ENCODE data around the gene FAM241A.
A peak's percentile ranks its signal among the peaks of the same experiment; 100 is the strongest.
"Not testable (repeated sequence)": the region's sequence is repeated elsewhere in the genome, so short reads cannot be mapped to it uniquely, and the experiment has no call there.

The FAM241A gene

DNA sequence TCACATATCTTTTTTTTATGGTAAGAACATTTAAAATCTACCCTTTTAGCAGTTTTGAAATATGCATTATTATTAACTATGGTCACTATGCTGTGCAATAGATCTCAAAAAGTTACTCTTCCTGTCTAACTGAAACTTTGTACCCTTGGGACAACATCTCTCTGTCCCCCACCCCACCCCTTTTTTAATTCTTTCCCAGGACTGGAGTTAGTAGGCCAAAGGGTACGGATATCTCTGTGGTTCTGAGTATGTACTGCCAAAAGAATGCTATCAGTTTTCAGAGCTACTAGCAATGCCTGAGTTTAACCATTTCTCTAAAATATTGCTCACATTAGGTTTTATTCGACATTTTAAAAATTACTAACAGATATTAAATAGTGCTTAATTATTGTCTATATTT lies 4.7 kb upstream of the FAM241A start:
- DNase-seq, result no peak

DNA sequence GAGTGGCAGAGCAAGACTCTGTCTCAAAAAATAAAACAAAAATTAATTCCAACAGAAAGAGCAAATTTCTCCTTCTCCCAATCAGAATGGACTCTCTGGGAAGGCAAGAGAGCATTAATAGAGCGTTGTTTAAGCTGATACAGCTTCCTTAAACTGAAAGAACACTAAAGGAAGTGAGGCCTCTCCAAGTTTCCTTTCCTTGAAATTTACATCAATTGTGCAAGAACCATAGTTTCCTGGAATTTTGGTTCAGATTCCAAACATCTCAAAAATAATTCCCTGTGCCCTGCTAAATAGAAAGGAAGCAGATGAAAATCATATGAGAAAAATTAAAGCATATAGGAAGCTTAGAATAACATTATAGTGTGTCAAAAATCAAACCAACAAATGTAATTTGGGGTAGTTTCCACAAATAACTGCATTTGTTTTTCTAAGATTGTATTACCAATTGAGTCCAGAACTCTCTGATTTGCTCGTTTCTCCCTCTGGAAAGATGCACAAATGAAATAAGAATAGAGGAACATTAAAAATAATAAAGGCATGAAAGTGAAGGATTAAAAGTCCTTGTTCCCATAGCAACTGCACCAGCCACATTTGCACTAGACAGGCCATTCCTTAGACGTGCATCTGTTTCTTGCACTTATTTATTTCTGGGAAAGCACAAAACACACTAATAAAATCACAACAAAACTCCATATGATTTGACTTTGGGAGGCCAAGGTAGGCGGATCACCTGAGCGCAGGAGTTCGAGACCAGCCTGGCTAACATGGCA lies 3.7 kb upstream of the FAM241A start:
- DNase-seq, result no peak

DNA sequence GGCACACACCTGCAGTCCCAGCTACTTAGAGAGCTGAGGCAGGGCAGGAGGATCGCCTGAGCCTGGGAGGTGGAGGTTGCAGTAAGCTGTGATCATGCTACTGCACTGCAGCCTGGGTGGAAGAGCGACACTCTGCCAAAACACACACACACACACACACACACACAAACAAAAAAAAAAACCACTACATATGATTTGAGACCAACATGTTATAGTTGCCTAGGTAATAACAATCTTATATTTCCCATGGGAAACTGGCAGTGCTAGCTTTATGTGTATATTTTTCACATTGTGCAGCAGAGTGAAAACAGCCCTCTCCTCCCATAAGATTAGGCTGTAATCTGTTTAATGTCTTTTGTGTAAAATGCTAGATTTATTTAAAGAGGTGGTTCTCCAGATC lies 3.1 kb upstream of the FAM241A start:
- no peak for DNase-seq

DNA sequence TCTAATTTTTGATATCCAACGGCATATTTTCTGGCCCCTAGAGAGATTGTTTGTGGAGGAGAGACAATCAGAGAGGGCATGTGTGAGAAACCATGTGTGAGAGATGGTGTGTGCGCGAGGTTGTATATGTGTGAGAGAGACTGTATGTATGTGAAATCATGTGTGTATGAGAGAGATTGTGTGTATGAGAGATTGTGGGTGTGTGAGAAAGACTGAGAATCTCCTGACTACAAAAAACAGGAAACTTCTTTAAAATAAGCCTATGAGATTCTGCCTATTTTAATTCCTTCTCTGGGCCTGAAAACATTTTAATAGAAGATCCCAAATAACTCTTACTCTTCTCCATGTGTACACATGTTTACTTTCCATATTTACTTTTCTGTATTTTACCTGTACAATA lies 1.5 kb upstream of the FAM241A start:
- no peak for DNase-seq

DNA sequence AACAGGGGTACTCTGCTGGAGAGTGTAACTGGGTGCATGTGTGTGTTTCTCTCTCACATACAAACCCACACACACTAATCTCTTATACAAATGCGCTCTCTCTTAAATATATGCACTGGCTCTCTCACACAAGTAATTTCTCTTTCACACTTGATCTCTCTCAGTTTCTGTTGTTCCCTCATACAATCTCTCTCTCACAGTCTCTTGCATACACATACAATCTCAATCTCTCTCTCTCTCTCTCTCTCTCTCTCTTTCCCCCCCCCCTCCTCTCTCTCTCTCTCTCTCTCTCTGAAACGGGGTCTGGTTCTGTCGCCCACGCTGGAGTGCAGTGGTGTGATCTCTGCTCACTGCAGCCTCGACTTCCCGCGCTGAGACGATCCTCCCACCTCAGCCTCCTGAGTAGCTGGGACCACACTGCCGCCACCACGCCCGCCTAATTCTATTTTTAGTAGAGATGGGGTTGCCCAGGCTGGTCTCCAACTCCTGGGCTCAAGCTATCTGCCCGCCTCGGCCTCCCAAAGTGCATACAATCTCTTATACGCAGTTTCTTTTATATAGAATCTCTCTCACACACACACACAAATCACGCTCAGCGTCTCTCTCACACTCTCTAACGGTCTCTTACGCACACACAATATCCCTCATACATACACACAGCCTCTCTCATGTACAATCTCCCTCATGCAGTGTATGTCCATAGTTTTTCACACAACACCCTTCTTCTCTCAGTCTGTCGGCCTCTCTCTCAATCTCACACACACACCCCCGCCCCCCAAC lies 518 bp upstream of the FAM241A start:
- DNase-seq, result no peak

DNA sequence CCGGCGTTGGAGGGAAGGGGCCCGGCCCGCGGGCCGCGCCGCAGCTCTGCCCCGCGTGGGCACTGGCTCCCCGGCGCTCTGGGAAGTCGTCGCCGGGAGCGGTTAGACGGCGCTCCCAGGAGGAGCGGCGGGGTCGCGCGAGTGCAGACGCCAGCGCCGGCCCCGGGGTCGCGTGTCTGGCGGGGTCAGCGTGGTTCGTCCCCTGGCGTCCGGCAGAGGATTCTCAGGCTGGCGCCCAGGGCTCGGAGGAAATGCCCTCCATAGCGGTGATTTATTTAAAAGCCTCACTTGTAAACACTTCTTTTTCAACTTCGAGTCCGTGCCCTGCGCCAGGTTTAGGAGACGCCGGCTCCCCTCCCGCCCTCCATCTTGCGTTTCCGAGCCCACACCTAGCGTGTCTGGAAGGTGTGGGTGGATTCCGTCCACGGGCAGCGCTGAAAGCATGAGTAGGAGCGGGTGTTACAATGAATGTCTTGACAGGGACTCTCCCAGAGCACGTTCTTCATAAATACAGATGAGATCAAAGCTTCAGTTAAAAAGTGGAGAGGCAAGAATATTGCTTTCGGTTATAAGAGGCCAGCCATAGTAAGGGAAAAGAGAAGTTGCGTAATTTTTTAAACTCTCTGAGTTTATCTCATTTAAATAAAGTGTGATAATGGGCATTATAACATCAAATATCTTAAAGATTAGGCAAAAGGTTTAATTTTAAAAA lies 692 bp downstream of the FAM241A start:
- peak; percentile 52 for DNase-seq

DNA sequence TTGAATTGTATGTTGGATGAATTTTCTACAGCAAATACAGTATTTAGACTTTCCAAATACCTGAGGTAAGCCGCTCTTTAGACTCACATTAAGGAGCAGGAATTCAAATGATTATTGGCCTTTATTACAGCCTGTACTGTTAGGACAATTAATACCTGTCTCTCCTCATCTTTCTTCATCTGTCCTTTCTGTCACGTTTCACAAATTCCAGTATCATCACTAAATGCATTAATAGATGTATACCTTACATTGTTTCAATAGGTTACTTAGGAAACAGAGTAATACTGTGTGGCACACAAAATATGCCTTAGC lies 1.2 kb downstream of the FAM241A start:
- DNase-seq, result no peak

DNA sequence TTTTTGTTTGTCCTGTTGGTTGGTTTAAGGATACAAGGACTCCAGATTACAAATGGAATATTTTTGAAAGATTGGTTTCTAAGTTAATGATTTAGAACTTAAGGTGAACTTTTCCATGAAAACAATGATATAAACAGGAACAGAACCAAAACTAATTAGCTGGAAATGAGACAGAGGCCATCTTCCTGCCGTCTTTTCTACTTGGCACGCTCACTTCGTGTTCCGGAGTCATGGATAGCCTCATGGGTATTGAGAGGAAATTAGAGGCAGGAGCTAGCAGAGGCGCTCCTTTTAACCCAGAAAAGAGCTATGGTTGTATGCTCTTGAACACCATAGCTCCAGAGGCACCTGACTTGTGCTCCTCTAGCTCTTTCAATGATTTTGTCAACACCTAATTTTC lies 2.4 kb downstream of the FAM241A start:
- no peak for DNase-seq

DNA sequence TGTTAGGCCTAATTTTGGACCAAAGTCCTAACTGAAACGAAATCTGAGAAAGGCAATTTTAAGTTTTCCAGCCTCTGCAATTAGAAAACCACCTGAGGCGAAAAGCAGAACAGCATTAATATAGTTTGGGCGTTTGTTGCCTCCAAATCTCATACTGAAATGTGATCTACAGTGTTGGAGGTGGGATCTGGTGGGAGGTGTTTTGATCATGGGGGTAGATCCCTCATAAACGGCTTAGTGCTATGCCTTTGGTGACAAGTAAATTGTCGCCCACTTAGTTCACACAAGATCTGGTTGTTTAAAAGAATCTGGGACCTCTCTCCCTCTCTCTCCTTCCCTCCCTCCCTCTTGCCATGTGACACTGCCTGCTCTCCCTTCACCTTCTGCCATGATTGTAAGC lies 5.7 kb downstream of the FAM241A start:
- DNase-seq, result no peak

DNA sequence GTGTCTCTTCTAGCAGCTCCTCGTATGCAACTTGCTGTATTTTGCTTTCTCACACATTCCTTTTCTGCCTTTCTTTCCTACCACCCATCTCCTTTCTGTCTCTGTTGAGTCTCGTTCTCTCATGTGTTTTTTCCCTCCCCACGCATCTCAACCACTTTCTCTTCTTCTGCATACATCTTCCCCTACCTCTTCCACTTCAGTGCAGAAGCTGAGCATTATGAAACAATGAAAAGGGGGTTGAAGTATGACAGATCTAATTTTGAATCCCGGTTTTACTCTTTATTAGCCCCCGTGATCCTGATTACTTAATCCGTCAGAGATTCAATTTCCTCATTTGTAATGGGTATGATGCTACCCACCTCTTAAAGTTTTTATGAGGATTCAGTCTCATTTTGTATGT lies 7.3 kb downstream of the FAM241A start:
- DNase-seq, result no peak

DNA sequence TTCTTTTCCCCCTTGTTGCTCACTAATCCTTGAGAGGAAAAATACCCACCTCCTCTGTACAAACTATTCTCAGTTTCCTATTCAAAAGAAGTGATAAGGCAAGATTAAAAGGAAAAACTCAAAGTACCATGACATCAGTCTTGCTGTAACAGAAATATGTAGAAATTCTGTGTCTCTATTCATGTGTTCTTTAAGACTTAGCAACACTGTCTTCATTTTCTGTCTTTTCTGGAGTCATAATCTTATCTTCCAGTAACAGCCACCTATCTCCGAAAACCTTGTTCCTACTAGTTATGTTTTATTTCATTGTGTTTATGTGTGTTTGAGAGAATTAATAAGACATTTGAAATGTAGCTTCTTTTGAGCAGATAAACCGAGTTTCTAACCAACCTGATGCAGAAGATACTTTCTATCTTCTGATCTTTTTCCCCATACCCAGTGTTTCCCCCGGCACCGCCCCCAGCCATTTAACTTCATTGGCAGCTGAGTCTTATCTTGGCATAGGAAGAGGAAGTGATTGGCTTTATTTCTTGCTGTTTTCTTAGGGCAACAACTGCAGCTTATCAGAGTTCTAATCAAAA lies 8.0 kb downstream of the FAM241A start:
- DNase-seq, result no peak

DNA sequence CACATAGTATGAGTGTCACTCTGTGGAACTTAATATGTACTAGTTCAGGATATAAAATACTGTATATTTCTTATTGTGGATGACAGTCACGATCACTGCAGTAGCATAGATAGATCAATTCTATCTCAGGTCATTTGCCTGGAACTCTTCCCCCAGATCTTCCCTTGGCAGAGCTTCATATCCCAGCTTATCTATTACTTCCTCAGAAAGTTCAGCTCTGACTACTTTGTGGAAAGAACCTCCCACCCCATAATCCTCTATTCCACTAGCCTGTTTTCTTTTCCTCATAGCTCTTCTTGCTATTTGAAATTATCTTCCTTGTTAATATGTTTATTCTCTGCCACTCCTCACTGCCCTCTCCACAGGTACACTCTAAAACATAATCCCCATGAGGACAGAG lies 10.9 kb downstream of the FAM241A start:
- no peak for DNase-seq

DNA sequence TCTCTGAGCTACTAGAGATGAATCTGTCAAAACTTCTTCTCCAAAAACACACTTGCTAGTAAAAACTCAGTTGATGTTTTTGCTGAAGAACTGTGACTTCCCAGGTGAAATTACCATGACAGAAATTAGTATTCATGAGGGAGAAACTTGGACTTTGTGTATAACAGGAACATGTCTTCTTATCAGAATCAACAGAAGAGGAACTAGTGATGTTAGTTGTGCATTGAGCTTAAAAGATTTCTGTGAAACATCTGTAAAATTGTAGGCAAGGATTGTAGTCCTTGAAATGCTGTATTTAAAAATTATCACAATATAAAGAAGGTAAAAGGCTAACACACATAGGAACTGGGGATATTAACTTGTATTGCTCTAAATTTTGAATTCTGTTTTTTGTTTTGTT lies 11.3 kb downstream of the FAM241A start:
- DNase-seq, result no peak

DNA sequence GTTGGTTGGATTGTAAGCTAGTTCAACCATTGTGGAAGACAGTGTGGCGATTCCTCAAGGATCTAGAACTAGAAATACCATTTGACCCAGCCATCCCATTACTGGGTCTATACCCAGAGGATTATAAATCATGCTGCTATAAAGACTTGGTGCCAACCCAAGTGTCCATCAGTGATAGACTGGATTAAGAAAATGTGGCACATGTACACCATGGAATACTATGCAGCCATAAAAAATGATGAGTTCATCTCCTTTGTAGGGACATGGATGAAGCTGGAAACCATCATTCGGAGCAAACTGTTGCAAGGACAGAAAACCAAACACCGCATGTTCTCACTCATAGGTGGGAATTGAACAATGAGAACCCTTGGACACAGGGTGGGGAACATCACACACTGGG lies 18.5 kb downstream of the FAM241A start:
- DNase-seq, result not testable (repeated sequence)

DNA sequence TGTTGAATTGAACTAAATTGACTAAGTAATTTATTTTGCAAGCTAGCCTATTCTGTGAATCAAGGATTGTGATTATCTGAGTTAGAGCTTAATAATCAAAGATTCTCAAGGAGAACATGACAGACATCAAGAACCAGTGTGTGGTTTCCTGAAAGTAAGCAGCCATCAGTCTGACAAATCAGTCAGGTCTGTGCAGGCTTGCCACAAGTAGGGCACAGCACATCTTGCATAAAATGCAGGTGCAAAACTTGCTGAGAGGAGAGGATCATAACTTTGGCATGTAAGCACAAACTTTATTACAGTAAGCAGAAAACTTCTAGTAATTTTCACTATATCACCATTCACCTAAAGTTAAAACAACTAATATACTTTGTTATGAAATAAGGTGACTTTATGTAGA lies 22.5 kb downstream of the FAM241A start:
- no peak for DNase-seq

DNA sequence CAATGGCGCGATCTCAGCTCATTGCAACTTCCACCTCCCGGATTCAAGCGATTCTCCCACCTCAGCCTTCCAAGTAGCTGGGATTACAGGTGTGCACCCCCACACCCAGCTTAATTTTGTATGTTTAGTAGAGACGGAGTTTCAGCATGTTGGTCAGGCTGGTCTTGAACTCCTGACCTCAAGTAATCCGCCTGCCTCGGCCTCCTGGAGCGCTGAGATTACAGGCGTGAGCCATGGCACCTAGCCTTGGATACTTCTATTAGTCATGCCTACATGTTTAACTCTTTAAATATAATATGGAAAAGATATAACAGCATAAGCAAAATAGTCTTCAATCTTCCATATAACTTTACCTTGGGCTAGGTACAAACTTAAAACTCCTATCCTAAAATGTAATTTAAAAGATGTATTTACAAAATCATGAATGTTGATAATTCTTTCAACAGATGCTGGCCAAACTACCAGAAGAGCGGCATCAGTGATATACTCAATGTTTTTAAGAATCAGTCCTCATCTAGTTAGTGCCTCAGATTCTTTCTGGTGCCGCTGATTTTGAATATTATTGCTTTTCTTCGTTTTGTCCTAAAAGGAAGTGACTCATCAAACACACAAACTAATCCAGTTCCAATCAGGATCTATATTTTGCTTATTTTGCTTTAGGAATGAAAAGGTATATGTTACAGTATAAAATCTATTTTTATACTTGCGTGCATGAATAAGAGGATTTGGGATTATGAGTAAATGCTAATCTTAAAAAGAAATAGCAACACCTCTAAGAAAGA lies 23.7 kb downstream of the FAM241A start:
- no peak for DNase-seq

DNA sequence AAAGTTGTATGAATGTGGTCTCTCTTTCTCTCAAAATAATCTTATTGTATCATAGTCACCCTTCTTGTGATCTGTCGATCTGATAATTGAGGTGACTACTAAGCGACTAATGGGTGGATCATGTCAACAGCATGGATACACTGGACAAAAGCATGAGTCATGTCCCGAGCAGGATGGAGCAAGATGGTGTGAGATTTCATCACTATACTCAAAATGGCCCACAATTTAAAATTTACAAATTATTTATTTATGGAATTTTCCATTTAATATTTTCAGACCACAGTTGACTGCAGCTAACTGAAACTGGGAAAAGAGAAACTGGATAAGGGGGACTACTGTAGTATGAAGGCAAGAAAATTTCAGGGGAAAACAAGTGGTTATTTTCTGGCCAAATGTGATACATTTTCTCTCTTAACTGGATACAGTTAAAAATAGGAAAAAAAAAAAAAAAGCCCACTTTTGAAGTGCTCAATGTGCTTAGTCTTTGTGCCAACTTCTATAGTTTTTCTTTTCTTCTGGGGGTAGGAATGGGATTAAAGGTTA lies 25.3 kb downstream of the FAM241A start:
- no peak for DNase-seq

DNA sequence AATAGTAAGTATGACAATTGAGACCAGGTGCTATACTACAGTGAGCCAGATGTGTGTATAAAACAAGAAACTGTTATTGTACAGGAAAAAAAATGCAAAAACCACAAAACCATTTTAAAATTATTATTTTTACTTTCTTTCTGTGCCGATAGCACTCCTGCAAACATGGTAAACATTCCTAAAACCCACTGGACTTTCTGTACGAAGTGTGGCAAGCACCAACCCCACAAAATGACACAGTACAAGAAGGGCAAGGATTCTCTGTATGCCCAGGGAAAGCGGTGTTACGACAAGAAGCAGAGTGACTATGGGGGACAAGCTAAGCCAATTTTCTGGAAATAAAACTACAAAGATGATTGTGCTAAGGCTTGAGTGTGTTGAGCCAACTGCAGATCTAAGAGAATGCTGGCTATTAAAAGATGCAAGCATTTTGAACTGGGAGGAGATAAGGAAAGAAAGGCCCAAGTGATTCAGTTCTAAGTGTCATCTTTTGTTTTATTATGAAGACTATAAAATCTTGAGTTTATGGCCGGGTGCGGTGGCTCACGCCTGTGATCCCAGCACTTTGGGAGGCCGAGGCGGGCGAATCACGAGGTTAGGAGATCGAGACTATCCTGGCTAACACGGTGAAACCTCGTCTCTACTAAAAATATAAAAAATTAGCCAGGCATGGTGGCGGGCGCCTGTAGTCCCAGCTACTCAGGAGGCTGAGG lies 26.0 kb downstream of the FAM241A start:
- DNase-seq, result not testable (repeated sequence)

DNA sequence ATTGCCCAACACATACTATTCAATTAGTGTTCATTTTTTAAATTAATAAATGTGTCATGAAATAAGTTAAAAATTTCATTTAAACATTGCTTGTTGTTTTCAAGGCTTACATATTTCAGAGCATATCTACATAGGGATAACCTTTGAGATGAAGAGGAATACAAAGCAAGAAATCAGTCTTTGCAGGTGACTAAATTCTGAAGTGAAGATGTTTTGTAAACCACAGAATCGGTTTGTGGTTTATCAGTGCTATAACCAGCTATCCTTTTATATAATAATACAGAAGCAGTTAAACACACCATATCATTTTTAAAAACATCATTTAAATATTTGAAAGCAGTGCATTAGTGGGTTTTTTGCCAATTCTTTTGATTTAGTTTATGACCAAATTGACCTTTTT lies 26.9 kb downstream of the FAM241A start:
- DNase-seq, result no peak

DNA sequence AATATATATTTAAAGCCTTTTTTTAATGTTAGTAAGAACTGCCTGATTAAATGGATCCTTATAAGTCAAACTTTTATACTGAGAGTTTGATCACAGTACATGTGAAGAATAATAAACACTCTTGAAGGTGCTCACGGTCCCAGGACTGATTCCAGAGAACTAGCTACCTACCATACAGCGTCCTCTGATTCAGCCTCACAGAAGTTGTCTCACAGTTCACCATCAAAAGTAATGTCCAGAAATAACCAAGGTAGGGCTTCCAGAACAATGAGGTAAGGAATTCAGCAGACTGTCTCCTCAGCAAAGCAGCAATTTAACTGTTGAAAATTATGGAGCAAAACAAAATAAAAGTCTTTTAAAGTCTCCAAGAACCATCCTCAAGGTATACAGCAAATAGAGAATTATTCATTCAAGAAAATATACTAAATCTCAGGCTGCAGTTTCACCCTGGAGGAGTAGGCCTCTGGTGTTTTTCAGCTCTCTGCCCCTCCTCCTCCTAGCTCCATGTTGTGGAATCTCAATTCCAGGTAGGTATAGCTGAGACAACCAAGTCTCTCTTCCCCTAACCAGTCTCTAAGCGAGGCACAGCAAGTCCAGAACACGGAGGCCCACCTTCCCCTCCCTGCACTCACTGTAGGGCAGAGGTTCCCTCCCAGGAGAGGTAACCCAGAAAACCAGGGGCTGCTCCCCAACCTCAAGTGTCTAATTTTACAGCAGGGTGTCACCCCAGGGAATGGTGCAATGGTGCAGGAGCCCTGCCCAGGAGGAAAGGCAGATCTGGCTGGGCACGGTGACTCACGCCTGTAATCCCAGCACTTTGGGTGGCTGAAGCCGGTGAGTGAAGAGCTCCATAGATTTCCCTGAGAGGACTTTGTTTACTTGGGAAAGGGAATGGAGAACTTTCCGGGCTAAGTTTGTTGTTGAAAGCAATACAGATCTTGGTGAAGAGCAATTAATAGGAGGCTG lies 28.6 kb downstream of the FAM241A start:
- no peak for DNase-seq

DNA sequence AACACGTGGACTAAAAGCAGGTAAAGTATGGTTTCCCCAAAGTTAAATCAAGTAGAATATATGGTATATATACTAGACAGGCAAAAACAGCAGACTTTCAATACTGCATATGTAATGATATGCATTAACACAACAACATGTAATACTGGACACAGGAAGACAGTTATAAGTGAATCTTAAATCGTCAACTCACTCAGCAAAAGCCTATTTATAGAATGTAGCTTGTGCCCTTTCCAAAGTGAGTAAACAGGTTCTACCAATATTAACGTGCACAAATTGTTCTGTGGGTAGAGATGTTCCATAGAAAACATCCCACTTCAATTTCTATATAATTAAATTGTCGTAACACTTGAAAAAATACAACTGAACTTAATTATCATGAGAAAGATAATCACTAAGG lies 30.6 kb downstream of the FAM241A start:
- DNase-seq, result no peak

Data from effector CD4-positive, alpha-beta T cell (primary cell).